Sigmoid colon (tissue), 3 donors: ENCODE measurements around the gene APOBEC2.

Source experiments
- CTCF ChIP-seq, 4 experiments: fragments of 450-650 bp in 3 of 4; fragments of 200-600 bp in 1 of 4; IDR thresholded peaks; one replicate each; pipeline ENCODE4 v1.5.1; 2016 to 2019; ENCODE audit warnings: antibody characterized with exemption in 4 of 4, mild to moderate bottlenecking in 3 of 4, moderate library complexity in 2 of 4
- POLR2A ChIP-seq, 2 donors: fragments of 450-650 bp; IDR thresholded peaks; one replicate each; pipeline ENCODE4 v1.6.1; 2016; ENCODE audit warnings: antibody characterized with exemption in 2 of 2, mild to moderate bottlenecking in 2 of 2, moderate library complexity in 2 of 2

- TF ChIP-seq POLR2A (IDR thresholded peaks at IDR 0.05): no peak
- no peak for TF ChIP-seq CTCF (IDR thresholded peaks at IDR 0.05)
Observed at GRCh38 chr6:41065550-41066026, 12.6 kb downstream of the APOBEC2 start.
